ENCODE results near the gene NUPR2. TPM values are rescaled to one million over a fixed set of nuclear protein-coding genes. Genes with fewer than 3 reads are reported as not detected.

The NUPR2 gene
- total and polyA plus RNA-seq, 9 of the 15 experiments (the other 6 are each of a cell fraction or from before 2014, with no cell fraction given) = not detected

DNA sequence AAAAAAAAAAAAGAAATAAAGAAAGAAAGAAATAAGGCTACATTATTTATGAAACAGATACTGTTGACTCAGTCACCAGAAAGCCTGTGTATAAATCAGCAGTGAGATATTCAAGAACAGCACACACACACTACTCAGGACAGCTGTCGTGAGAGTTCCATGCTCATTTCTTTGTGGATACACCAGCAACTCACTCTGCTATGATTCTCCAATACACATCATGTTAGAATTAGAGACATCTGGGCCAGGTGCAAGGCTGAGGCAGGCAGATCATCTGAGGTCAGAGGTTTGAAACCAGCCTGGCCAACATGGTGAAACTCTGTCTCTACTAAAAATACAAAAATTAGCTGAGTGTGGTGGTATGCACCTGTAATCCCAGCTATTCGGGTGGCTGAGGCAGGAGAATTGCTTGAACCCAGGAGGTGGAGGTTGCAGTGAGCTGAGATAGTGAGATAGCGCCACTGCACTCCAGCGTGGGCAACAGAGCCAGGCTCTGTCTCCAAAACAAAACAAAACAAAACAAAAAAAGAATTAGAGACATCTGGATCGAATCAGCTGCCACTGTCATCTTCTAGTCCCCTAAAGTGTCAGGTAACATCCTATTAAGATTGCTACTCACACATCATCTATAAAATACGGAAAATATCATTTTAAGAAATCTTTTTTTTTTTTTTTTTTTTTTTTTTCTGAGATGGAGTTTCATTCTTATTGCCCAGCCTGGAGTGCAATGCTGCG, 11.2 kb upstream of the NUPR2 start:
- no peaks in the 10 kb centered on the region for H3K27me3 ChIP-seq (ENCODE audit: control insufficient read depth in 2 of 2, insufficient read depth in 2 of 2, low read length in 2 of 2)
- ChIA-PET CTCF (ENCODE audit: low intra/inter-chr PET ratio) (no interaction called here), POLR2A (interaction anchor here (1.0 to 1.2 kb wide), 2 partner anchors 21 to 33 kb away, joined by 3 to 6 read pairs; partner anchors contain the start of gene CHCHD2)
- no peak for FAIRE-seq
- WGBS (ENCODE audit: insufficient coverage, low coverage, missing lambda C conversion rate) = 13% methylated on average over 6 of the region's 7 CpGs
- H4K20me1 ChIP-seq (replicated peaks; ENCODE audit: control insufficient read depth, insufficient read depth, low read length) = no peaks in the 10 kb centered on the region
- no TSS peak for BruUV-seq (replicated peaks)
- no peaks in the 10 kb centered on the region for H3K36me3 ChIP-seq (ENCODE audit: control insufficient read depth, insufficient read depth, low read length)
- H3K4me3 ChIP-seq = no peak overlapping the region
- TF ChIP-seq XRCC4 (IDR thresholded peaks at IDR 0.05; ENCODE audit: extremely low read depth, insufficient read depth, insufficient read length) (no peak), XRCC3 (IDR thresholded peaks at IDR 0.05) (no peak), ZBTB34 (CRISPR knock-in tag; IDR thresholded peaks at IDR 0.05) (no peak), CBFA2T3 (IDR thresholded peaks at IDR 0.05) (no peak), TCF7L2 (IDR thresholded peaks at IDR 0.05; ENCODE audit: low read depth, low read length) (no peak), NCOR1 (IDR thresholded peaks at IDR 0.05) (no peak), TAF7 (tag; IDR thresholded peaks at IDR 0.05) (no peak), FIP1L1 (IDR thresholded peaks at IDR 0.05; ENCODE audit: low read depth, low read length, poor library complexity, severe bottlenecking) (no peak), ZNF347 (CRISPR knock-in tag; IDR thresholded peaks at IDR 0.05; ENCODE audit: low read depth) (no peak), CHD4 (IDR thresholded peaks at IDR 0.05; ENCODE audit: insufficient read depth, insufficient replicate concordance, low read depth, low read length, poor library complexity, severe bottlenecking) (no peak), KLF16 (IDR thresholded peaks at IDR 0.05) (no peak), NFIX (CRISPR knock-in tag; IDR thresholded peaks at IDR 0.05; ENCODE audit: low read depth) (no peak), ZNF436 (CRISPR knock-in tag; IDR thresholded peaks at IDR 0.05) (no peak), YY1 (IDR thresholded peaks at IDR 0.05; ENCODE audit: borderline replicate concordance in 1 of 3, control insufficient read depth in 1 of 3, extremely low read depth in 1 of 3, insufficient read depth in 3 of 3, insufficient read length in 1 of 3, insufficient replicate concordance in 2 of 3, low read depth in 1 of 3, low read length in 2 of 3) (no peak), MXD1 (CRISPR knock-in tag; IDR thresholded peaks at IDR 0.05; ENCODE audit: borderline replicate concordance, poor library complexity, severe bottlenecking) (no peak), ZNF507 (tag; conservative IDR thresholded peaks at IDR 0.05) (no peak), LCOR (CRISPR knock-in tag; IDR thresholded peaks at IDR 0.05) (no peak), ESRRB (CRISPR knock-in tag; IDR thresholded peaks at IDR 0.05; ENCODE audit: borderline replicate concordance) (no peak), POLR2AphosphoS5 (IDR thresholded peaks at IDR 0.05; ENCODE audit: control insufficient read depth, insufficient read depth, low read depth, low read length) (no peak), ZNF324 (CRISPR knock-in tag; IDR thresholded peaks at IDR 0.05) (no peak)
- no peak overlapping the region for H2AFZ ChIP-seq (ENCODE audit: low read depth, low read length)
- H3K4me1 ChIP-seq (replicated peaks in 1 of 2; ENCODE audit: control insufficient read depth in 2 of 2, insufficient read depth in 2 of 2, low read length in 2 of 2) = no peaks in the 10 kb centered on the region; a peak in 1 of 5 replicates
- no peak for DNase-seq (ENCODE audit: extremely low read depth in 1 of 4, low spot score in 3 of 4)
- intact Hi-C loops (cut with micrococcal nuclease) = no loop called here
- H3K4me2 ChIP-seq (ENCODE audit: insufficient read depth, low read length) = no peak overlapping the region
- in situ Hi-C loops (cut with MboI) = no loop called here
- ATAC-seq = no peak; the same call in 2 of the 3 replicates
- H3K9me3 ChIP-seq (replicated peaks; ENCODE audit: control insufficient read depth, insufficient read depth, low read depth, low read length) = no peaks in the 10 kb centered on the region
- H3K27ac ChIP-seq (ENCODE audit: extremely low read depth, low read depth, low read length) = no peak overlapping the region
- H3K79me2 ChIP-seq (ENCODE audit: control insufficient read depth, insufficient read depth, low read length) = no peaks in the 10 kb centered on the region
- H3K9me1 ChIP-seq (ENCODE audit: control insufficient read depth, insufficient read depth, low read length) = no peaks in the 10 kb centered on the region
- no peak overlapping the region for H3K9ac ChIP-seq (ENCODE audit: insufficient read depth in 1 of 2, low read depth in 2 of 2, low read length in 2 of 2)
